ENCODE measurements around the gene LSAMP. TPM values are rescaled to one million over a fixed set of nuclear protein-coding genes. Genes with fewer than 3 reads are reported as not detected.

Gene LSAMP
- total and polyA plus RNA-seq, 2 of the 8 experiments (the other 6 are each of a cell fraction or from before 2014, with no cell fraction given), result 1.8 to 5.7 TPM

GRCh38 chr3:116256843-116257485 lies 188.3 kb downstream of the LSAMP start (continued):
- no peak for TF ChIP-seq BACH1 (IDR thresholded peaks at IDR 0.05; ENCODE audit: low read length)
- no peak for TF ChIP-seq KDM1A (IDR thresholded peaks at IDR 0.05; ENCODE audit: borderline replicate concordance, low read length)
- no peak for TF ChIP-seq CBX5 (IDR thresholded peaks at IDR 0.05; ENCODE audit: low read depth, low read length)
- no peak for TF ChIP-seq RNF2 (IDR thresholded peaks at IDR 0.05; ENCODE audit: borderline replicate concordance, low read depth, low read length, missing control alignments, poor library complexity, severe bottlenecking)
- no peak for TF ChIP-seq SRF (IDR thresholded peaks at IDR 0.05; ENCODE audit: low read depth, low read length)

Data from H1 (cell line).